HEK293 (cell line): ENCODE data around the gene RITA1.

Experiments used
- ZBTB21 ChIP-seq: fragments of 450-650 bp; formaldehyde crosslinking; IDR thresholded peaks from 2 replicates; pipeline ENCODE4 v1.5.1; 2017; ENCODE audit warnings: missing biosample characterization, missing genetic modification characterization
- ZNF416 ChIP-seq: fragments of 450-650 bp; formaldehyde crosslinking; IDR thresholded peaks from 2 replicates; pipeline ENCODE4 v1.5.1; 2016; ENCODE audit warnings: missing biosample characterization, missing genetic modification characterization
- TF ChIP-seq, protein P1 (sequence below): fragments of 450-650 bp; formaldehyde crosslinking; IDR thresholded peaks from 2 replicates; pipeline ENCODE4 v1.5.1; 2016; ENCODE audit warnings: missing biosample characterization, missing genetic modification characterization

DNA sequence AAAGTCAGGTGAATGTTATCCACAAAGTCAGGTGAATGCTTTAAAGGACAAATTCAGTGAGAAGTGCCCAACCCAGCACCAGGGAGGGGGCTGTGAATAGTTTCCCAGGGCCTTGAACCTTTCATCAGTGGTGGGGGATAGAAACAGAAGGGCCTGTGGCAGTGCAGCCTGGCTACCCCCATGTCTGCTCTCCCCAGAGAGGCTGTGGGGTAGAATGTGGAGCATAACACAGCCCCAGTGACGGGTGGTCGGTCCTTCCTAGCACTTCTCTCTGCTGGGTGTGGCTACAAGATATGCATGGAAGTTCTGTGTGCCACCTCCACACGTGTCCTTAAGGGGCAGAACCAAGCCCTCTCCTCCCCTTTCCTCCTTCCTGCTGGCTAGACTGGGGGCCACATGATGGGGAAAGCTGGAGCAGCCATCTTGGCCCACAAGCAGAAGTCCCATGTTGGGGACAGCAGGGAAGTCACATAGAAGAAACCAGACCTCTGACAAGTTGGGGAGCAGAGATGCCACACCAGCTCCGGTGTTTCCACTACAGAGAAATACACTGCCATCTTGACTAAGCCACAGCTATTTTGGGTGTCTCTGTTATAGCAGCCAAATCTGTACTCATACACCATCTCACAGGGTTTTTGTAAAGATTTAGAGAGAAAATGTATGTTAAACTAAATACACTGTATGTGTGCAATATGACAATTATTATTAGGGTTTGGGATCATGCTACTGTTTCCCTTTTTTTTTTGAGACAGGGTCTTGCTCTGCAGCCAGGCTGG, 17.0 kb downstream of the RITA1 start:
- TF ChIP-seq ZBTB21 (tag by site-specific recombination) = no peak
- TF ChIP-seq, protein P1, sequence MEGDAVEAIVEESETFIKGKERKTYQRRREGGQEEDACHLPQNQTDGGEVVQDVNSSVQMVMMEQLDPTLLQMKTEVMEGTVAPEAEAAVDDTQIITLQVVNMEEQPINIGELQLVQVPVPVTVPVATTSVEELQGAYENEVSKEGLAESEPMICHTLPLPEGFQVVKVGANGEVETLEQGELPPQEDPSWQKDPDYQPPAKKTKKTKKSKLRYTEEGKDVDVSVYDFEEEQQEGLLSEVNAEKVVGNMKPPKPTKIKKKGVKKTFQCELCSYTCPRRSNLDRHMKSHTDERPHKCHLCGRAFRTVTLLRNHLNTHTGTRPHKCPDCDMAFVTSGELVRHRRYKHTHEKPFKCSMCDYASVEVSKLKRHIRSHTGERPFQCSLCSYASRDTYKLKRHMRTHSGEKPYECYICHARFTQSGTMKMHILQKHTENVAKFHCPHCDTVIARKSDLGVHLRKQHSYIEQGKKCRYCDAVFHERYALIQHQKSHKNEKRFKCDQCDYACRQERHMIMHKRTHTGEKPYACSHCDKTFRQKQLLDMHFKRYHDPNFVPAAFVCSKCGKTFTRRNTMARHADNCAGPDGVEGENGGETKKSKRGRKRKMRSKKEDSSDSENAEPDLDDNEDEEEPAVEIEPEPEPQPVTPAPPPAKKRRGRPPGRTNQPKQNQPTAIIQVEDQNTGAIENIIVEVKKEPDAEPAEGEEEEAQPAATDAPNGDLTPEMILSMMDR (tag by site-specific recombination) = no peak
- TF ChIP-seq ZNF416 (tag by site-specific recombination) = no peak
